Panc1 (cell line): ENCODE data around the gene CHST11. TPM values are rescaled to one million over a fixed set of nuclear protein-coding genes. Genes with fewer than 3 reads are reported as not detected.

Source experiments
- ATAC-seq: fragments of 200-7000 bp; cut with Tn5 transposase; 2 replicates; pipeline ENCODE4 v1.9.1; 2020; ENCODE audit warnings: mild to moderate bottlenecking, moderate library complexity
- BruUV-seq: library from RNA; stranded (reverse); fragments of 400-500 nt; replicated peaks from 2 replicates; lab custom pipeline; 2021; lab: Mats Ljungman, UMichigan
- CTCF ChIA-PET: fragments of 300-600 bp; sonication (Branson Sonifier 250); formaldehyde crosslinking; loops from one replicate; lab custom pipeline; 2022; ENCODE audit warnings: antibody characterized with exemption; lab: Charles Lee
- POLR2A ChIA-PET: fragments of 300-600 bp; sonication (Branson Sonifier 250); formaldehyde crosslinking; loops from one replicate; lab custom pipeline; 2022; ENCODE audit warnings: antibody characterized with exemption; lab: Charles Lee
- DNase-seq: peaks from one replicate; pipeline ENCODE4 v3.0.0-alpha.2; 2010; ENCODE audit warnings: low read depth, low spot score
- H3K27ac ChIP-seq: 2 replicates; pipeline ENCODE4 v1.5.1; 2011; ENCODE audit warnings: mild to moderate bottlenecking, low read length, inconsistent platforms
- H3K27me3 ChIP-seq: fragments of 200-500 bp; sonication (Bioruptor generic); 2 replicates; pipeline ENCODE4 v1.6.0; 2014; ENCODE audit warnings: low read length, inconsistent platforms; ENCODE audit not compliant: control insufficient read depth, insufficient read depth
- H3K36me3 ChIP-seq: fragments of 200-500 bp; sonication (Bioruptor generic); 2 replicates; pipeline ENCODE4 v1.5.1; 2014; ENCODE audit warnings: inconsistent platforms, mild to moderate bottlenecking, low read length, moderate library complexity; ENCODE audit not compliant: control insufficient read depth, insufficient read depth
- H3K4me1 ChIP-seq: 2 replicates; pipeline ENCODE4 v1.5.1; 2011; ENCODE audit warnings: inconsistent platforms, mild to moderate bottlenecking, low read length, moderate library complexity; ENCODE audit not compliant: control insufficient read depth, insufficient read depth
- H3K4me3 ChIP-seq, 2 experiments: 2 replicates each; pipeline ENCODE4 v1.5.1; 2011 to 2012; ENCODE audit warnings: low read depth in 2 of 2, low read length in 2 of 2, mild to moderate bottlenecking in 2 of 2, inconsistent platforms in 1 of 2, moderate library complexity in 1 of 2
- H3K9me3 ChIP-seq: fragments of 200-500 bp; sonication (Bioruptor generic); 2 replicates; pipeline ENCODE4 v1.5.1; 2014; ENCODE audit warnings: low read depth, mild to moderate bottlenecking, inconsistent platforms, low read length, moderate library complexity; ENCODE audit not compliant: control insufficient read depth, insufficient read depth
- POLR2AphosphoS5 ChIP-seq: IDR thresholded peaks from 2 replicates; pipeline ENCODE4 v1.6.1; 2012; ENCODE audit warnings: mild to moderate bottlenecking, low read depth, low read length, moderate library complexity
- SIN3A ChIP-seq: IDR thresholded peaks from 2 replicates; pipeline ENCODE4 v1.6.1; 2012; ENCODE audit warnings: low read depth, mild to moderate bottlenecking, low read length, moderate library complexity, borderline replicate concordance; ENCODE audit not compliant: insufficient read depth
- TCF7L2 ChIP-seq: IDR thresholded peaks from 2 replicates; pipeline ENCODE4 v1.6.1; 2011; ENCODE audit warnings: mild to moderate bottlenecking, low read depth, low read length, inconsistent platforms
- in situ Hi-C: cut with HindIII; loops from 2 replicates; pipeline ENCODE4 v1.10.0; 2016; ENCODE audit warnings: low sequenced_read_pairs, low pct_unique_long_range_greater_than_20kb
- intact Hi-C: fragments of 100-400 bp; cut with micrococcal nuclease; formaldehyde crosslinking; loops from one replicate; pipeline ENCODE4 v1.10.0; 2022; ENCODE audit not compliant: unreplicated experiment
- total RNA-seq: library from RNA; stranded (reverse); gene quantifications from one replicate; pipeline ENCODE4 v1.2.1, GENCODE V29; 2021; ENCODE audit not compliant: unreplicated experiment
- TF ChIP-seq, protein P1 (sequence below): fragments of 450-650 bp; IDR thresholded peaks from 2 replicates; pipeline ENCODE4 v1.5.1; 2017; ENCODE audit warnings: mild to moderate bottlenecking
- TF ChIP-seq, protein P2 (sequence below), 2 experiments: IDR thresholded peaks; 2 replicates each; pipeline ENCODE4 v1.6.1; 2011 to 2012; ENCODE audit warnings: low read depth in 2 of 2, control low read depth in 1 of 2, low read length in 1 of 2, mild to moderate bottlenecking in 1 of 2, moderate library complexity in 1 of 2; ENCODE audit not compliant: insufficient read depth in 1 of 2

CHST11 gene
- total RNA-seq, 1 experiment from 2014 or later = 11.4 TPM

DNA sequence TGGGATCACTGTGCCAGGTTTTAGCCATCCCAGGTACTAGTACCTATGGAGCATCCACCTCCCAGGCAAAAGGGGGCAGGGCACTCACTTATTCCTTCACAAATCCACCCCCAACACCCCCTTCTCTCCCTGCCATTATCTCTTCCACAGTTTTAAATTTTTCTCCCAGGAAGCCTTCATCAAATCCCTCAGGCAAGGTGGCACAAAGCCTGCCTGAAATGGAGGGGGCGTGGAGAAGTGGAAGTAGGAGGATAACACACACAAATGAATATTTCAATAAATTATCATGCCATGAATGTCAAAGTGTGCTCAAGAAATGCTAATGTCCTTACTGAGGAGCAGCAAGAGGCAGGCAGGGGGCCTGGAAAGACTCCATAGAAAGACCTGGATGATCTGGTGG, 4.7 kb upstream of the CHST11 start:
- CTCF ChIA-PET = no interaction called here
- DNase-seq = no peak
- POLR2A ChIA-PET = interaction anchor here (0.6 kb wide), 1 partner anchor 639 kb away, joined by 5 read pairs; no protein-coding TSS in a partner anchor
- no peak for TF ChIP-seq SIN3A
- TF ChIP-seq, protein P1, sequence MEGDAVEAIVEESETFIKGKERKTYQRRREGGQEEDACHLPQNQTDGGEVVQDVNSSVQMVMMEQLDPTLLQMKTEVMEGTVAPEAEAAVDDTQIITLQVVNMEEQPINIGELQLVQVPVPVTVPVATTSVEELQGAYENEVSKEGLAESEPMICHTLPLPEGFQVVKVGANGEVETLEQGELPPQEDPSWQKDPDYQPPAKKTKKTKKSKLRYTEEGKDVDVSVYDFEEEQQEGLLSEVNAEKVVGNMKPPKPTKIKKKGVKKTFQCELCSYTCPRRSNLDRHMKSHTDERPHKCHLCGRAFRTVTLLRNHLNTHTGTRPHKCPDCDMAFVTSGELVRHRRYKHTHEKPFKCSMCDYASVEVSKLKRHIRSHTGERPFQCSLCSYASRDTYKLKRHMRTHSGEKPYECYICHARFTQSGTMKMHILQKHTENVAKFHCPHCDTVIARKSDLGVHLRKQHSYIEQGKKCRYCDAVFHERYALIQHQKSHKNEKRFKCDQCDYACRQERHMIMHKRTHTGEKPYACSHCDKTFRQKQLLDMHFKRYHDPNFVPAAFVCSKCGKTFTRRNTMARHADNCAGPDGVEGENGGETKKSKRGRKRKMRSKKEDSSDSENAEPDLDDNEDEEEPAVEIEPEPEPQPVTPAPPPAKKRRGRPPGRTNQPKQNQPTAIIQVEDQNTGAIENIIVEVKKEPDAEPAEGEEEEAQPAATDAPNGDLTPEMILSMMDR = no peak
- no peak for TF ChIP-seq TCF7L2
- no peak for TF ChIP-seq POLR2AphosphoS5
- TF ChIP-seq, protein P2, sequence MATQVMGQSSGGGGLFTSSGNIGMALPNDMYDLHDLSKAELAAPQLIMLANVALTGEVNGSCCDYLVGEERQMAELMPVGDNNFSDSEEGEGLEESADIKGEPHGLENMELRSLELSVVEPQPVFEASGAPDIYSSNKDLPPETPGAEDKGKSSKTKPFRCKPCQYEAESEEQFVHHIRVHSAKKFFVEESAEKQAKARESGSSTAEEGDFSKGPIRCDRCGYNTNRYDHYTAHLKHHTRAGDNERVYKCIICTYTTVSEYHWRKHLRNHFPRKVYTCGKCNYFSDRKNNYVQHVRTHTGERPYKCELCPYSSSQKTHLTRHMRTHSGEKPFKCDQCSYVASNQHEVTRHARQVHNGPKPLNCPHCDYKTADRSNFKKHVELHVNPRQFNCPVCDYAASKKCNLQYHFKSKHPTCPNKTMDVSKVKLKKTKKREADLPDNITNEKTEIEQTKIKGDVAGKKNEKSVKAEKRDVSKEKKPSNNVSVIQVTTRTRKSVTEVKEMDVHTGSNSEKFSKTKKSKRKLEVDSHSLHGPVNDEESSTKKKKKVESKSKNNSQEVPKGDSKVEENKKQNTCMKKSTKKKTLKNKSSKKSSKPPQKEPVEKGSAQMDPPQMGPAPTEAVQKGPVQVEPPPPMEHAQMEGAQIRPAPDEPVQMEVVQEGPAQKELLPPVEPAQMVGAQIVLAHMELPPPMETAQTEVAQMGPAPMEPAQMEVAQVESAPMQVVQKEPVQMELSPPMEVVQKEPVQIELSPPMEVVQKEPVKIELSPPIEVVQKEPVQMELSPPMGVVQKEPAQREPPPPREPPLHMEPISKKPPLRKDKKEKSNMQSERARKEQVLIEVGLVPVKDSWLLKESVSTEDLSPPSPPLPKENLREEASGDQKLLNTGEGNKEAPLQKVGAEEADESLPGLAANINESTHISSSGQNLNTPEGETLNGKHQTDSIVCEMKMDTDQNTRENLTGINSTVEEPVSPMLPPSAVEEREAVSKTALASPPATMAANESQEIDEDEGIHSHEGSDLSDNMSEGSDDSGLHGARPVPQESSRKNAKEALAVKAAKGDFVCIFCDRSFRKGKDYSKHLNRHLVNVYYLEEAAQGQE (IDR thresholded peaks at IDR 0.05; ENCODE audit: insufficient read depth in 1 of 2, low read depth in 2 of 2, low read length in 1 of 2) = no peak
- peaks cover 3% of the 10 kb centered on the region for H3K4me1 ChIP-seq
- ATAC-seq = no peak
- in situ Hi-C loops = no loop called here
- H3K9me3 ChIP-seq = no peaks in the 10 kb centered on the region; the same call in 1 of the 2 replicates
- no peak overlapping the region for H3K27ac ChIP-seq
- no peaks in the 10 kb centered on the region for H3K36me3 ChIP-seq
- H3K27me3 ChIP-seq = peaks cover 9% of the 10 kb centered on the region; the same call in 1 of the 2 replicates
- no peak overlapping the region for H3K4me3 ChIP-seq
- intact Hi-C loops = no loop called here
- no TSS peak for BruUV-seq

GRCh38 chr12:104453133-104453532, 3.6 kb upstream of the CHST11 start:
- no TSS peak for BruUV-seq
- H3K36me3 ChIP-seq = no peaks in the 10 kb centered on the region
- intact Hi-C loops = no loop called here

More at GRCh38 chr12:104453133-104453532, 3.6 kb upstream of the CHST11 start:
- ChIA-PET POLR2A (no interaction called here), CTCF (no interaction called here)
- Histone ChIP-seq H3K27me3 (peaks cover 9% of the 10 kb centered on the region; the same call in 1 of the 2 replicates), H3K9me3 (no peaks in the 10 kb centered on the region; the same call in 1 of the 2 replicates), H3K4me1 (peaks cover 3% of the 10 kb centered on the region), H3K4me3 (no peak overlapping the region), H3K27ac (no peak overlapping the region)
- ATAC-seq = no peak
- TF ChIP-seq SIN3A (no peak), TCF7L2 (no peak), POLR2AphosphoS5 (no peak)
- TF ChIP-seq, protein P2 (IDR thresholded peaks at IDR 0.05; ENCODE audit: insufficient read depth in 1 of 2, low read depth in 2 of 2, low read length in 1 of 2) = no peak
- DNase-seq = no peak
- in situ Hi-C loops = no loop called here
